ENCODE measurements around the gene NECAB3. TPM values are rescaled to one million over a fixed set of nuclear protein-coding genes. Genes with fewer than 3 reads are reported as not detected.

NECAB3 gene
- total RNA-seq, 4 donors from 2014 or later = 30.6 to 71.9 (median 52.9) TPM

DNA sequence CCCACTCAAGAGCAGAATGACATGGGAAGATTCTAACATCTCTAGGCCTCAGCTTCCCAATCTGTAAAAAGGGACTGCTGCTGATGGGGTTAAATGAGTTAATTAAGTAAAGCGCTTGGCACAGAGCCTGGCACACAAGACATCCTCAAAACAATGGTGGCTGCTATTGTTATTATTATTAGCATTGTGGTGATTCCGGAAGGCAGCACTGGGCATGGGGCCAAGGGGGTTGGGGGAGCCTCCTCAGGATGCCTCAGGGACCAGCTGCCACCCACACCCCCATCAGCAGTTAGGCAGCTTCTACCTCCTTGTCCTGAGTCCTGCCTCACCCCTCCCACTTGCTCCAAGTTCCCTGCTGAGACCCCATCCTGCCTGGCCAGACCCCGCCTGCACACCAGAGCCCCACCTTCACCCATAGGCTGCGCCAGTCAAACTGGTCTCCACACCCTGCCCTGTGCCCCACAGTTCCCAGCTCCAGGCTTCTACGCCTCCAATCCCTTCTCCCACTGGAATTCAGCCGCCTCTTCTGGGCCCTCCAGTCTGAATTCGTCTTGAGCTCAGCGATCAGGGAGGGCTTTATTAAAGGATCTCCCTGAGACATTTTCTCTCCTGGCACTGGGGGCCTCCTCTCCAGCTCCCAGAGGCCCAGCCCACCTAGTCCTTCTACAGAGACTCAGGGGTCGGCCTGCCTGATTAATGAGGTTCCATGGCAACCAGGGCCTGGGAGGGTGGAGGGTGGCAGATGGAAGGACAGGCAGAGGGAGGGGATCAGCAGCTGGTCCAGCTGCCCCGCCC, 10.5 kb upstream of the NECAB3 start:
- no peak for ATAC-seq
- Histone ChIP-seq H3K9me3 (no peaks in the 10 kb centered on the region), H3K27ac (peak overlapping the region in 1 of 4 donors; percentile 75), H3K27me3 (no peaks in the 10 kb centered on the region), H3K4me1 (peaks cover 0 to 25% (median 9%) of the 10 kb centered on the region in 3 donors), H3K4me3 (no peak overlapping the region), H3K36me3 (no peaks in the 10 kb centered on the region)
- WGBS, 2 donors (ENCODE audit: low coverage in 1 of 2) = 40 to 63% methylated on average over 2 to 5 of the region's 10 CpGs
- TF ChIP-seq POLR2AphosphoS5 (IDR thresholded peaks at IDR 0.05) (no peak), POLR2A (IDR thresholded peaks at IDR 0.05) (no peak), EP300 (IDR thresholded peaks at IDR 0.05) (no peak)
- TF ChIP-seq, protein P1, sequence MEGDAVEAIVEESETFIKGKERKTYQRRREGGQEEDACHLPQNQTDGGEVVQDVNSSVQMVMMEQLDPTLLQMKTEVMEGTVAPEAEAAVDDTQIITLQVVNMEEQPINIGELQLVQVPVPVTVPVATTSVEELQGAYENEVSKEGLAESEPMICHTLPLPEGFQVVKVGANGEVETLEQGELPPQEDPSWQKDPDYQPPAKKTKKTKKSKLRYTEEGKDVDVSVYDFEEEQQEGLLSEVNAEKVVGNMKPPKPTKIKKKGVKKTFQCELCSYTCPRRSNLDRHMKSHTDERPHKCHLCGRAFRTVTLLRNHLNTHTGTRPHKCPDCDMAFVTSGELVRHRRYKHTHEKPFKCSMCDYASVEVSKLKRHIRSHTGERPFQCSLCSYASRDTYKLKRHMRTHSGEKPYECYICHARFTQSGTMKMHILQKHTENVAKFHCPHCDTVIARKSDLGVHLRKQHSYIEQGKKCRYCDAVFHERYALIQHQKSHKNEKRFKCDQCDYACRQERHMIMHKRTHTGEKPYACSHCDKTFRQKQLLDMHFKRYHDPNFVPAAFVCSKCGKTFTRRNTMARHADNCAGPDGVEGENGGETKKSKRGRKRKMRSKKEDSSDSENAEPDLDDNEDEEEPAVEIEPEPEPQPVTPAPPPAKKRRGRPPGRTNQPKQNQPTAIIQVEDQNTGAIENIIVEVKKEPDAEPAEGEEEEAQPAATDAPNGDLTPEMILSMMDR (IDR thresholded peaks at IDR 0.05) = no peak

DNA sequence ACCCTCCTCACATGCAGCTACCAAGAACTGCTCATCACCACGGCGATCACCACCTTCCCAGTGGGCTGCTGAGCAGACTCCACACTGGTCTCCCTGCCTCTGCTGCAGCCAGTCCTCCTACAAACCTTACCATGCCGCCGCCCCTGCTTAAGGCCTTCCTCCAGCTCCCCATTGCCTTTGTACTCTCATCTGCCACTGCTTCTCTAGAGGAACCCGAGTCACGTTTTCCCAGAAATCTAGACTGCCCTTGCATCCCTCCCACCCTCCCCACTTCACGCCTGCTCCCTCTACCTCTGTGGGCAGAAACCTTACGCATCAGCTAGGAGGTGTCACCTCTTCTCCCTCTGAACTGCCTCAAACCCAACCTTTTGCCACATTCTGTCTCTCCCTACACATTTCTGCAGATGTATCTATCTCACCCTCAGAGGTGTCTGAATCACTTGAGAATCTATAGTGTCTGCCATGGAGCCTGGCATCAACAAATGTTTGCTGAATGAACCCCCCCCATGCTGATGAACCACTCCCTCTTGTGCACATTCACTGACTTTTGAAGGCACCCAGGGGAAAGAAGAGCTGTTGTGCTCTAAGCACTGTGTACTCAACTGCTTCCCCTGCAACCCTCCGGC, 7.6 kb upstream of the NECAB3 start:
- H3K36me3 ChIP-seq = no peaks in the 10 kb centered on the region
- 89 to 93% methylated on average over 2 to 7 of the region's 9 CpGs for WGBS, 2 donors (ENCODE audit: low coverage in 1 of 2)
- H3K9me3 ChIP-seq = no peaks in the 10 kb centered on the region
- ATAC-seq = no peak
- peaks cover 0 to 42% (median 14%) of the 10 kb centered on the region in 3 donors for H3K4me1 ChIP-seq
- H3K27me3 ChIP-seq = no peaks in the 10 kb centered on the region
- no peak for TF ChIP-seq POLR2AphosphoS5 (IDR thresholded peaks at IDR 0.05)
- TF ChIP-seq, protein P1 (IDR thresholded peaks at IDR 0.05) = no peak
- no peak for TF ChIP-seq EP300 (IDR thresholded peaks at IDR 0.05)
- no peak for TF ChIP-seq POLR2A (IDR thresholded peaks at IDR 0.05)
- no peak overlapping the region for H3K4me3 ChIP-seq
- no peak overlapping the region for H3K27ac ChIP-seq

DNA sequence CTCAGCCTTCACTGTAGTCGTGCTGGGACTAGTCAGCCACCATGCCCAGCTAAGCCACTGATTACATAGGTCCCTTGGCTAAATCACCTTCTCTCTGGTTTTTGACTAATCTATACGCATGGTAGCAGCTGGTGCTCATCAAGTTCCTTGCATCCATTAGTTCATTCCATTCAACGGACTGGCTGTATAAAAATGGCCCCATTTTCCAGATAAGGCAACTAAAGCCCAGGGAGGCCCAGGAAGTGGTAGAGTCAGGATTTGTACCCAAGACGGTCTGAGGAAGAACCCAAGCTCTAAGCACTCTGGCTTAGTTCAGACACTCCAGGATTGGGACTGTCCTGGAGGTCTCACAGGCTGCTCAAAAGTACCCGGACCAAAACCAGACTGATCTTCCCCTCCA, 7.1 kb upstream of the NECAB3 start:
- Histone ChIP-seq H3K27ac (no peak overlapping the region), H3K4me3 (no peak overlapping the region), H3K9me3 (no peaks in the 10 kb centered on the region), H3K27me3 (no peaks in the 10 kb centered on the region), H3K36me3 (no peaks in the 10 kb centered on the region), H3K4me1 (peaks cover 0 to 44% (median 19%) of the 10 kb centered on the region in 3 donors)
- TF ChIP-seq, protein P1 (IDR thresholded peaks at IDR 0.05) = no peak
- TF ChIP-seq EP300 (IDR thresholded peaks at IDR 0.05) (no peak), POLR2A (IDR thresholded peaks at IDR 0.05) (no peak), POLR2AphosphoS5 (IDR thresholded peaks at IDR 0.05) (no peak)
- no peak for ATAC-seq
- WGBS, 2 donors (ENCODE audit: low coverage in 1 of 2) = 55 to 89% methylated on average over 3 of the region's 5 CpGs

DNA sequence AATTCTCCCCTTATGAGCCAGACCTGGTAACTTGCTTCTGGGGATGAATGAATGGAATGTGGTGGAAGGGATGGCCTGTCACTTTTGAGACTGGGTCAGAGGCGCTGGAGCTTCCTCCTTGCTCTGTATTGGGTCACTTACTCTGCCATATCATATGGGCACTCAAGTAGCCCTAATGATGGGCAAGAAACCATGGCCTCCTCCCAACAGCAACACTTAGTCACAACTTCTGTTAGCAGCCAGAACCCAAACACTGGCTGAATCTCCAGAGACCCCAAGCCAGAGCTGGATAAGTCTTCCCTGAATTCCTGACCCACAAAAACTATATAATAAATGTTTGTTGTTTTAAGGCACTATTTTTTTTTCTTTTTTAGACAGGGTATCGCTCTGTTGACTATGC, 6.5 kb upstream of the NECAB3 start:
- Histone ChIP-seq H3K4me3 (no peak overlapping the region), H3K4me1 (peaks cover 0 to 47% (median 24%) of the 10 kb centered on the region in 3 donors), H3K9me3 (no peaks in the 10 kb centered on the region), H3K27me3 (no peaks in the 10 kb centered on the region), H3K27ac (no peak overlapping the region), H3K36me3 (no peaks in the 10 kb centered on the region)
- ATAC-seq = no peak
- WGBS, 2 donors (ENCODE audit: low coverage in 1 of 2) = 78 to 83% methylated on average over 1 to 2 of the region's 2 CpGs
- TF ChIP-seq, protein P1 (IDR thresholded peaks at IDR 0.05) = no peak
- TF ChIP-seq POLR2AphosphoS5 (IDR thresholded peaks at IDR 0.05) (no peak), POLR2A (IDR thresholded peaks at IDR 0.05) (no peak), EP300 (IDR thresholded peaks at IDR 0.05) (no peak)
